HL-60 (cell line): ENCODE results near the gene MAP6.

Experiments
- CTCF ChIP-seq: IDR thresholded peaks from one replicate; pipeline ENCODE4 v1.5.1; 2011; ENCODE audit warnings: low read length, control low read depth, inconsistent platforms; ENCODE audit not compliant: insufficient read depth
- GABPA ChIP-seq: IDR thresholded peaks from 2 replicates; pipeline ENCODE4 v1.6.1; 2012; ENCODE audit warnings: low read depth
- POLR2AphosphoS5 ChIP-seq: IDR thresholded peaks from 2 replicates; pipeline ENCODE4 v1.6.1; 2012; ENCODE audit warnings: low read depth
- REST ChIP-seq: IDR thresholded peaks from 2 replicates; pipeline ENCODE4 v1.6.1; 2012; ENCODE audit warnings: low read depth; ENCODE audit not compliant: insufficient replicate concordance
- SPI1 ChIP-seq: IDR thresholded peaks from 2 replicates; pipeline ENCODE4 v1.6.1; 2012; ENCODE audit warnings: low read depth, mild to moderate bottlenecking, borderline replicate concordance

- TF ChIP-seq REST (no peak), CTCF (no peak), GABPA (no peak), POLR2AphosphoS5 (no peak), SPI1 (no peak)
These were observed 34.9 kb upstream of the MAP6 start for GRCh38 chr11:75703695-75704237.
